Endothelial cell of umbilical vein (primary cell): ENCODE results near the gene KCNH4. TPM values are rescaled to one million over a fixed set of nuclear protein-coding genes. Genes with fewer than 3 reads are reported as not detected.

Experiments used
- BruUV-seq: library from RNA; stranded (reverse); fragments of 400-500 nt; replicated peaks from 2 replicates; lab custom pipeline; 2021; lab: Mats Ljungman, UMichigan
- CTCF ChIA-PET: fragments of 300-600, 350-600 bp; sonication (Branson Sonifier 250); formaldehyde crosslinking; loops from one replicate; lab custom pipeline; 2021; ENCODE audit warnings: antibody characterized with exemption, inconsistent platforms; lab: Charles Lee
- POLR2A ChIA-PET: fragments of 300-600, 350-600 bp; sonication (Branson Sonifier 250); formaldehyde crosslinking; loops from one replicate; lab custom pipeline; 2021; ENCODE audit warnings: antibody characterized with exemption, inconsistent platforms; lab: Charles Lee
- DNase-seq: peaks from one replicate; pipeline ENCODE4 v3.0.0-alpha.2; 2011; ENCODE audit warnings: low read depth, low spot score
- FAIRE-seq: peaks from 2 replicates; lab custom pipeline; 2011; peaks lifted over from hg19 to GRCh38; lab: Jason Lieb, UNC
- H2AFZ ChIP-seq: 2 replicates; pipeline ENCODE4 v1.6.0; 2012; ENCODE audit warnings: low read depth, low read length, control low read depth, inconsistent platforms
- H3K27ac ChIP-seq: 2 replicates; pipeline ENCODE4 v1.5.1; 2011; ENCODE audit warnings: low read depth, mild to moderate bottlenecking, control low read depth, low read length, moderate library complexity; ENCODE audit not compliant: insufficient read depth
- H3K27me3 ChIP-seq, 2 experiments: 2 replicates each; pipeline versions ENCODE4 v1.6.0 to v1.6.1; 2011; ENCODE audit warnings: low read length in 2 of 2, mixed read lengths in 1 of 2; ENCODE audit not compliant: control insufficient read depth in 2 of 2, insufficient read depth in 2 of 2
- H3K36me3 ChIP-seq, 2 experiments: 2 replicates in 1 of 2; 3 replicates in 1 of 2; pipeline ENCODE4 v1.5.1; 2011; ENCODE audit warnings: low read length in 2 of 2, mild to moderate bottlenecking in 1 of 2, moderate library complexity in 1 of 2; ENCODE audit not compliant: control insufficient read depth in 2 of 2, insufficient read depth in 2 of 2; ENCODE audit errors: extremely low read depth in 1 of 2
- H3K4me1 ChIP-seq: 3 replicates; pipeline ENCODE4 v1.5.1; 2011; ENCODE audit warnings: mild to moderate bottlenecking, low read length; ENCODE audit not compliant: control insufficient read depth, insufficient read depth; ENCODE audit errors: extremely low read depth
- H3K4me2 ChIP-seq: 2 replicates; pipeline ENCODE4 v1.6.1; 2011; ENCODE audit warnings: low read length, control low read depth, mixed read lengths; ENCODE audit not compliant: insufficient read depth
- H3K4me3 ChIP-seq, 3 experiments: fragments of 200-600 bp in 1 of 3; sonication (generic), shearing (Covaris generic) in 1 of 3; replicated peaks in 1 of 3; 2 replicates each; pipeline ENCODE4 v1.5.1; 2011 to 2016; ENCODE audit warnings: control low read depth in 3 of 3, low read length in 3 of 3, mild to moderate bottlenecking in 2 of 3, inconsistent platforms in 1 of 3, low read depth in 1 of 3, moderate library complexity in 1 of 3; ENCODE audit not compliant: insufficient read depth in 1 of 3
- H3K79me2 ChIP-seq: 2 replicates; pipeline ENCODE4 v1.6.0; 2012; ENCODE audit warnings: low read length, inconsistent platforms; ENCODE audit not compliant: control insufficient read depth, insufficient read depth
- H3K9ac ChIP-seq: replicated peaks from 2 replicates; pipeline ENCODE3; 2011; ENCODE audit warnings: low read length, control low read depth; ENCODE audit not compliant: insufficient read depth; ENCODE audit errors: extremely low read depth
- H3K9me1 ChIP-seq: replicated peaks from 3 replicates; pipeline ENCODE4 v1.6.0; 2011; ENCODE audit warnings: mild to moderate bottlenecking, low read length; ENCODE audit not compliant: control insufficient read depth, insufficient read depth; ENCODE audit errors: extremely low read depth
- H3K9me3 ChIP-seq: replicated peaks from 2 replicates; pipeline ENCODE4 v1.5.1; 2012; ENCODE audit warnings: low read length, inconsistent platforms; ENCODE audit not compliant: control insufficient read depth, insufficient read depth
- H4K20me1 ChIP-seq: replicated peaks from 2 replicates; pipeline ENCODE3; 2011; ENCODE audit warnings: mild to moderate bottlenecking, low read length; ENCODE audit not compliant: control insufficient read depth, insufficient read depth; ENCODE audit errors: extremely low read depth
- EZH2 ChIP-seq: IDR thresholded peaks from 2 replicates; pipeline ENCODE4 v1.6.1; 2012; ENCODE audit warnings: borderline replicate concordance, low read depth, mild to moderate bottlenecking, moderate library complexity, low read length, inconsistent platforms; ENCODE audit not compliant: severe bottlenecking
- FOS ChIP-seq: IDR thresholded peaks from 2 replicates; pipeline ENCODE4 v1.6.1; 2011; ENCODE audit warnings: mild to moderate bottlenecking, low read length, moderate library complexity, borderline replicate concordance; ENCODE audit not compliant: insufficient read depth
- GATA2 ChIP-seq: IDR thresholded peaks from 2 replicates; pipeline ENCODE4 v1.7.0; 2011; ENCODE audit warnings: low read depth, mild to moderate bottlenecking, moderate library complexity, mixed read lengths, low read length; ENCODE audit not compliant: insufficient read length, insufficient read depth
- JUN ChIP-seq: IDR thresholded peaks from 2 replicates; pipeline ENCODE4 v1.6.1; 2011; ENCODE audit warnings: borderline replicate concordance, low read depth; ENCODE audit not compliant: insufficient read length, insufficient read depth
- MAX ChIP-seq: IDR thresholded peaks from 2 replicates; pipeline ENCODE4 v1.6.1; 2011; ENCODE audit not compliant: insufficient read depth, insufficient read length
- MYC ChIP-seq: IDR thresholded peaks from one replicate; pipeline ENCODE4 v1.6.1; 2011; ENCODE audit warnings: mild to moderate bottlenecking, low read depth, low read length
- POLR2A ChIP-seq: IDR thresholded peaks from 2 replicates; pipeline ENCODE4 v1.6.1; 2012; ENCODE audit warnings: low read depth, mild to moderate bottlenecking, control low read depth, low read length
- POLR2AphosphoS5 ChIP-seq: IDR thresholded peaks from 2 replicates; pipeline ENCODE4 v1.6.1; 2012; ENCODE audit warnings: low read depth, mild to moderate bottlenecking, control low read depth, low read length, moderate library complexity; ENCODE audit not compliant: insufficient read depth
- dilution Hi-C: fragments of 300-500 bp; cut with MboI; formaldehyde crosslinking; loops from one replicate; pipeline ENCODE4 v1.15.0; 2019; ENCODE audit warnings: low sequenced_read_pairs; ENCODE audit not compliant: extremely low pct_ligation_motif_present
- intact Hi-C: fragments of 100-400 bp; cut with micrococcal nuclease; formaldehyde crosslinking; loops from one replicate; pipeline ENCODE4 v1.10.0; 2022
- polyA plus RNA-seq, 4 experiments: library from polyadenylated mRNA; depleted of rRNA in 3 of 4; stranded (reverse) in 3 of 4; unstranded in 1 of 4; fragments of >200 nt; gene quantifications; 2 replicates each; pipeline versions ENCODE4 v1.2.1 to v1.2.3, GENCODE V29; 2011 to 2012; ENCODE audit warnings: missing spikeins in 1 of 4
- total RNA-seq: library from RNA; stranded (reverse); gene quantifications from 2 replicates; pipeline ENCODE4 v1.2.3, GENCODE V29; 2021
- TF ChIP-seq, protein P1 (sequence below), 2 donors: IDR thresholded peaks; 1 replicate in 1 of 2; 2 replicates in 1 of 2; pipeline ENCODE4 v1.5.1; 2011; ENCODE audit warnings: low read length in 2 of 2, mild to moderate bottlenecking in 2 of 2, moderate library complexity in 2 of 2, control low read depth in 1 of 2, inconsistent platforms in 1 of 2, low read depth in 1 of 2; ENCODE audit not compliant: insufficient read depth in 1 of 2; ENCODE audit errors: extremely low read depth in 1 of 2

Gene KCNH4
- total and polyA plus RNA-seq, 2 donors (not counting 3 experiments of a cell fraction or from before 2014, with no cell fraction given) = 0.11 TPM

DNA sequence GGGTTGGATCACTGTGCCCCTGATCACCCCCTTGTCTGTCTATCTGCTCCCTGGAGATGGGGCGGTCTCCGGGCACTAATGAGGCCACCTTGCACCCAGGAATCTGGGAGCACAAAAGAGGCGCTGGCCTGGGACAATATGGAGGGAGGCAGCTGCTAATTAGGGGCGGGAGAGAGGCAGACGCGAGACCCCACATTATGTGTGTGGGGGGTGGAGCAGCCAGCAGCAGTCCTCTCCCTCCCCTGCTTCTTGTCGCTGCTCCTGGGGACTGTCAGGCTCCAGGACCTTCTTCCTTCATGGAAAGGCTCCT is 4.6 kb upstream of the KCNH4 start:
- peaks cover 5 to 7% of the 10 kb centered on the region in 2 experiments for H3K27me3 ChIP-seq
- FAIRE-seq = no peak
- H4K20me1 ChIP-seq = no peaks in the 10 kb centered on the region
- no peak overlapping the region for H2AFZ ChIP-seq
- intact Hi-C loops (no loop called here), dilution Hi-C loops (no loop called here)
- no peaks in the 10 kb centered on the region for H3K9me1 ChIP-seq
- peaks cover 14% of the 10 kb centered on the region for H3K4me1 ChIP-seq
- H3K27ac ChIP-seq = no peak overlapping the region
- TF ChIP-seq POLR2A (no peak), EZH2 (no peak), JUN (no peak), MAX (no peak), FOS (no peak), MYC (no peak), GATA2 (no peak), POLR2AphosphoS5 (no peak)
- TF ChIP-seq, protein P1, sequence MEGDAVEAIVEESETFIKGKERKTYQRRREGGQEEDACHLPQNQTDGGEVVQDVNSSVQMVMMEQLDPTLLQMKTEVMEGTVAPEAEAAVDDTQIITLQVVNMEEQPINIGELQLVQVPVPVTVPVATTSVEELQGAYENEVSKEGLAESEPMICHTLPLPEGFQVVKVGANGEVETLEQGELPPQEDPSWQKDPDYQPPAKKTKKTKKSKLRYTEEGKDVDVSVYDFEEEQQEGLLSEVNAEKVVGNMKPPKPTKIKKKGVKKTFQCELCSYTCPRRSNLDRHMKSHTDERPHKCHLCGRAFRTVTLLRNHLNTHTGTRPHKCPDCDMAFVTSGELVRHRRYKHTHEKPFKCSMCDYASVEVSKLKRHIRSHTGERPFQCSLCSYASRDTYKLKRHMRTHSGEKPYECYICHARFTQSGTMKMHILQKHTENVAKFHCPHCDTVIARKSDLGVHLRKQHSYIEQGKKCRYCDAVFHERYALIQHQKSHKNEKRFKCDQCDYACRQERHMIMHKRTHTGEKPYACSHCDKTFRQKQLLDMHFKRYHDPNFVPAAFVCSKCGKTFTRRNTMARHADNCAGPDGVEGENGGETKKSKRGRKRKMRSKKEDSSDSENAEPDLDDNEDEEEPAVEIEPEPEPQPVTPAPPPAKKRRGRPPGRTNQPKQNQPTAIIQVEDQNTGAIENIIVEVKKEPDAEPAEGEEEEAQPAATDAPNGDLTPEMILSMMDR (IDR thresholded peaks at IDR 0.05; ENCODE audit: extremely low read depth in 1 of 2, insufficient read depth in 1 of 2, low read depth in 1 of 2, low read length in 2 of 2) = no peak
- BruUV-seq = no TSS peak
- H3K79me2 ChIP-seq = no peaks in the 10 kb centered on the region
- CTCF ChIA-PET = interaction anchor here (1.2 kb wide), 1 partner anchor 89 kb away, joined by 3 read pairs; no protein-coding TSS in a partner anchor
- no peak for DNase-seq
- no peaks in the 10 kb centered on the region for H3K9me3 ChIP-seq
- H3K36me3 ChIP-seq = no peaks in the 10 kb centered on the region
- no peak overlapping the region for H3K4me2 ChIP-seq
- no peak overlapping the region for H3K9ac ChIP-seq
- POLR2A ChIA-PET = no interaction called here
- no peak overlapping the region for H3K4me3 ChIP-seq
